NCI-H187 treated with DMSO at 0.1 percent for 48 hours (cell line): ENCODE measurements around the gene ST3GAL6.

ENCODE experiments used
- DNase-seq: peaks from one replicate; lab custom pipeline; 2025; lab: John Stamatoyannopoulos, UW

The ST3GAL6 gene

GRCh38 chr3:98777286-98777685, 14.1 kb downstream of the ST3GAL6 start:
- no peak for DNase-seq

DNA sequence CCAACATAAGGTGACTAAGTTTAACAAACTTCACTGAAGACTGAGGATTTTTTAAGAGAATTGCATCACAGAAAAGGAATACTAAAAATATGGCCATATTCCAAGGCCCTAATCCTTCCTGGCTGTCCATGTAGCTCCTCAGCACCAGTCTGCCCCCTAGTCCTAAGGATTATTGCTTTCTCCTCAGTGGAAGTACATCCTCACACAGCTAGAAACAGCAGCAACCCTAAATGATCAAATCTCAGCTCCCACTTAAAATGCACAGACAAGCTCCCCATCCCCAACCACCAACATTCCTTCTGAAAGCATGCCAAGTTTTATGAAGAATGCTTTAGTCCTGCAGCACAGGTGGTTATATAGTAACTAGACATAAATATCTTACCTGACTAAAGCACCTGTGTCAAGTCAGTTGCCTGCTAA, 14.7 kb downstream of the ST3GAL6 start:
- DNase-seq = no peak

DNA sequence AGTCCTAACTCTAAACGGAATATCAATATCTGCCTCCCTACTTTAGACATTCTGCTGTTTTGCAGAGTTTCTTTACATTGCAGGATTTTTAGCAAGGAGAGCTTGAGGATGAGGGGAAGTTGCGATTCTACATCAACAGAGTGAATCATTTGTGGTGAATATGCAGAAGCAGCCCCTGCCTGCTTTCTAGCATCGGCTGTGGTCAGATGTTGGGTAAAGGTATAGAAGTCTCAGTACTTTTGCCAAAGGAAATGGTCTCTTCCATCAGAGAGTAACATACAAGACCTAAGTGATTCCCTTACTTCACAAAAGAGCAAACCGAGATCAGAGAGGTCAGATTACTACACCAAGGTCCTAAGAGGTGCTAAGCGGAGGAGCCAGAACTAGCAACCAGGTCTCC, 15.2 kb downstream of the ST3GAL6 start:
- DNase-seq = no peak

DNA sequence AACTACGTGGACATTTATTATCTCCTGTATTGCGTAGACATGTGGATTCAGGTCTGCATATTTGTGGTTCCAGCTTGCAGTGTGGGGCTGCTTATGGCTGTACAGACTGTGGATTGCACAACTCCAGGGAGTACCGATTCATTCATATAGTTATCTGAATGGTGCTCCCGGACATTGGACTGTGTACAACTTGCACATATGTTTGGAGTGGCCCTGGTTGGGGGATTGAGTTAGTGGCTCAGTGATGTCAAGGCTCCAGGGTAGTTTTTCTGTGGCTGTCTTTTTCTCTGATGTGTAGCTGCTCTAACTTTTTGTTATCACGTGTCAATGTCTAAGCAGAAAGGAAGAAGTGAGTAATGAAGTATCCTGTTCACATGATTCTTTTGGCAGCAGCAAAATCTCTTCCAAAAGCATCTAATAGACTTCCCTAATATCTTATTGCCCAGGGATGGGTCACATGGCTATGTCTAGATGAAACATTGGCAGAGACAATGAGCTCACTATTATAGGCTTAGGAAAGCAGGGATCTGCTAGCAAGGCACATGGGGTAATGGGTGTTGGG, 15.8 kb downstream of the ST3GAL6 start:
- no peak for DNase-seq

DNA sequence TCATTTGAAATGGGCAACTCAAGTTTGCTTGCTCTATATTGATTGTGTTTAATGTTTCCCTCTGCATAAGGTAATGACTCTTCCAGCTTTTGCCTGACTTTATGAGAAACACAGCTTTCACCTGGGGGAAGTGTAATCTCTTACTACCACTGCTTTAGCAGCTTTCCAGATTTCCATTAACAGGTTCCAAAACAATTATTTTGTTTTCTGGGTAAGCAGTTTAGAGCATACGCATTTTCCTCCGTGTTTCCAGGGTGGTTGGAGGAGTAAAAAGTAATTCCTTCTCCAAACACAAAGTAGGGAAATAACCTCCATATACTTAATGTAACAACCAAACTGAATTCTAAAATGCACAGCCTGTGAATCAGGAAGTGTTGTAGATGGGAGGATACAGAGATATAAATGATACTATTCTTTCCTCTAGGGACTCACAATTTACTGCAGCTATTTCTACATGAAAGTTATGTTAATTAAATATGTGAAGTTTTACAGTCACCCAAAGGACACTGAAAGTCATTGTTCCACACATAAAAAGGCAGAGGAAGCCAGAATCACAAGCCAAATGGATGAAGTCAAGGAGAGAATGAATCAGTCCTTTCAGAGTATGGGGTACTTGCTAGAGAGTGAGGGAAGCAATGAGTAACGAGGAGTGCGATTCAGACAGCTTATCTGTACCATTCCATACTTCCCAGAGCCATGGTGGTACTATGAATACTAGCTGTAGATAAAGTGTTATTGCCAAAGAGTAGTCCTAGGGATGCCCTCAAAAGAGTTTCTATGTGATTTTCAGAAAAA, 16.6 kb downstream of the ST3GAL6 start:
- DNase-seq = no peak

DNA sequence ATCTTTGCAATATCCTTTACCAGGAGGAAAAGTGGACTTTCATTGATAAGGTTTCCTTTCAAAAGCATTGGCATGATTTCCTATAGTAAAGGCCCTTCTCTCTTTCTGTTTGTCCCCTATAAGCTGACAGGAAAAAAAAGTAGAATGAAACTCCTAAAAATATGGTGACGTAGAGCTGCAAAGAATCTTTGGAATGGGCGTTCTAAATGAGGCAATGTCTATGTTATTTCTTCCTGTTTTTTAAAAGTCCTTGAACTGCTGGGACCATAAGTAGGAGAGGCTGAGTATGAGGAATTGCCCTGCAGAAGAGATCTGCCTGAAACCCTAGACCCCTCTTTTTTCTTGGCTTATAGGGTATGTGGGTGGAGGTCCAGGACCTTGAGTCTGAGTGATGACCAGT, 17.2 kb downstream of the ST3GAL6 start:
- DNase-seq = no peak

DNA sequence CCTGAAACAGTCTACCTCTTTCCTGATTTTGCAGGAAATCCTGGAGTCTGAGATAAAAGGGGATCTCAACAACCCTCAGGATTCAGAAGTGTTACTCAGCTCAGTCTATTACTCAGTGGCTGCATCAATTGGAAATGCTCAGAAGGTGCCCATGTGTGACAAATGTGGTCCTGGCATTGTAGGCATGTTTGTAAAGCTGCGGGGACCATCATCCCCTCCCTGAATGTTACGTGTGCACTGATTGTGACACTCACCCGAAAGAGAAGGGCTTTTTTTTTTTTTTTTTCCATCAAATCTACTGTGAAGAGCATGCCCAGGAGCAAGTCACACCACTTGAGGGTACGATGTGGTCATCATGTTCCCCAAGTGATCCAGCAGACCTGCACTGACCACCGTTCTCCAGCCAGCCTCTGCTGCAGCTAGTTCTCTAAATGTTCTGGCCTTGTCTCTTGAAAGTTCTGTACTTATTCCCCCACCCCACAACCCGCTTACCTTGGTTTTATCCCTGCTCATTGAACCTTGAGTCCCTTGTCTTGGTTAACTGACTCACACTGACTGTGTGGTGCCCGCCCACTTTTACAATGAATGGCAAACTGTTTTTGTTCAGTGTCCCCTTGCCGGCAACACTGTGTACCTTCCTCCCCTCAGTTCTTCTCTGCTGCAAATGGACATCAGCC, 19.8 kb downstream of the ST3GAL6 start:
- DNase-seq = no peak

DNA sequence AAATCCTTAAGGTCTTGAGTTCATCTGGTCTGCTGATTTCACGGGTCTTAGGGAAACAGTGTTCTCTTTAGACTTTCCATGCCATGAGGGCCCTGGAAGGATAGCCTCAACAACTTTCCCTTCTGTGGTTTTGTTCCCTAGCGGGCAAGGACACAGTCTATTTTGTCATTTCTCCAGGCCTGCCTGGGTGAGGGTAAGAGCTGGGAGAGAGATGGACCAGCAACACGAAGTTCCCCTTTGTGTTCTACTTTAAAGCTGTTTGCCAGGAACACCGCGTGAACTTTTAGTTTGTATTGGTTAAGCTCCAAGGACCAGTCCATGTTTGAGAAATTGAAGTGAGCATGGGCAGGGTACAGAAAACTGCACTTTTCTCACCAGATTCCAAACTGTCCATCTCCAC, 20.9 kb downstream of the ST3GAL6 start:
- DNase-seq = no peak

DNA sequence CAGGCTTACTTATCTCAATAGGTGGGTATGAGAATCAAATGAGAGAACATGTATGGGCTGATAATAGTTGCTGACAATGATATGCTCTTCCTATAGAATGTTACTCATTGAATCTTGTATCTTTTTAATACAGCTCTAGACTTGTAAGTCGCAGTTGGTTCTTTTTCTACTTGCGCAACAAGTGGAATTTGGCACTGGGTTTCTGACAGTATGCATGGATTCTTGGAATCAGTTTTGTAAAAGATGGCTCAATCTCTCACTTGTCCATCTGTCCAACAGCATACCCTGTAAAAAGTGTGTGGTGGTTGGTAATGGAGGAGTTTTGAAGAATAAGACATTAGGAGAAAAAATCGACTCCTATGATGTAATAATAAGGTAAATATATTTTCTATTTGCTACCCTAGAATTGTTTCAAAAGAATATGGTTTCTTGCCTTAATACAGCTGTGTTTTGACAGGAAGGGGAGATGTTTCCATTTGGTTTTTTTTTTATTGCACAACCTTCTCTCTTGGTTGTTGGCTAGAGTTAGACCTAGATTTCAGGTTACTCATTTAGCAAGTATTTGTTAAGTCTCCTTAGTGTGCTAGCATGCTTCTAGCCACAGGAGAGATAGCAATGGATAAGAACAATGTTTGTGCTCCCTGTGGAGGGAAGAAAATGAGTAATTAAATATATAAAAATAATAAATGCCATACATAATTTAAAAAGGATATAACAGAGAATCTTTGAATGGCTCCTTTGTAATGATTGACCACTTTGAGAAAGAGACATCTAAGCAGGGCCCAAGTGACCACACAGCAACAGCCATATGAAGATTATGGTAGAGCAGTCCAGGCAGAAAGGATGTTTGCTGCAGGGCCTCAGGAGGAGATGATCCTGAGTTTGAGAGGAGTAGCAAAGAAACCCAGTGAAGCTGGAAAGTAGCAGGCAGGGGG, 21.8 kb downstream of the ST3GAL6 start:
- no peak for DNase-seq

DNA sequence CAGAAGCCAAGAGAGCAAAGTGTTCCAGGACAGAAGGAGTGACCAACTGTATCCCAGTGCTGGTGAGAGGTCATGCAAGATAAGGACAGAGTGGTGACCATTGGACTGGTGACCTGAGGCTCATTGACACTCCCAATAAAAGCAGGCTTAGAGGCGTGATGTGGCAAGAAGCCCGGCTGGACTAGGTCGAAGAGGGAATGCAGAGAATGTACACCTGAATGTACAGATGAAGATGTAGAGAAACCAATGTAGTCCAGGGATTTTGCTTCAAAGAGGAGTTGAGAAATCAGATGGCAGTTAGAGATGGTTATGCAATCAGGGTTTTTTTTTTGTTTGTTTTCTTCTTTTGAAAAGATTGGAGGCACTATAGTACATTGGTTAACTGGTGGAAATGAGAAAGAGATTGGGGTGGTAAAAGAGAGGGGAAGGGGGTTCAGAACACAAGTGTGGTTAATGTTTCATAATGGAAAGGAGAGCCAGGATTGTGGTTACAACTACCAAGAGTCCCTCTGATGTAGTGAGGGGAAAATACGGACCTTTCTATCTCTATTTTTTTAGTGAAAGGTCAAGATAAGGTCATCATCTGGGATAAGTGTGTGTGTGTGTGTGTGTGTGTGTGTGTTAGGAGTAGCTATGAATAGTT, 23.3 kb downstream of the ST3GAL6 start:
- no peak for DNase-seq

GRCh38 chr3:98787181-98787580, 24.0 kb downstream of the ST3GAL6 start:
- no peak for DNase-seq

GRCh38 chr3:98788651-98789050, 25.5 kb downstream of the ST3GAL6 start:
- DNase-seq = no peak

DNA sequence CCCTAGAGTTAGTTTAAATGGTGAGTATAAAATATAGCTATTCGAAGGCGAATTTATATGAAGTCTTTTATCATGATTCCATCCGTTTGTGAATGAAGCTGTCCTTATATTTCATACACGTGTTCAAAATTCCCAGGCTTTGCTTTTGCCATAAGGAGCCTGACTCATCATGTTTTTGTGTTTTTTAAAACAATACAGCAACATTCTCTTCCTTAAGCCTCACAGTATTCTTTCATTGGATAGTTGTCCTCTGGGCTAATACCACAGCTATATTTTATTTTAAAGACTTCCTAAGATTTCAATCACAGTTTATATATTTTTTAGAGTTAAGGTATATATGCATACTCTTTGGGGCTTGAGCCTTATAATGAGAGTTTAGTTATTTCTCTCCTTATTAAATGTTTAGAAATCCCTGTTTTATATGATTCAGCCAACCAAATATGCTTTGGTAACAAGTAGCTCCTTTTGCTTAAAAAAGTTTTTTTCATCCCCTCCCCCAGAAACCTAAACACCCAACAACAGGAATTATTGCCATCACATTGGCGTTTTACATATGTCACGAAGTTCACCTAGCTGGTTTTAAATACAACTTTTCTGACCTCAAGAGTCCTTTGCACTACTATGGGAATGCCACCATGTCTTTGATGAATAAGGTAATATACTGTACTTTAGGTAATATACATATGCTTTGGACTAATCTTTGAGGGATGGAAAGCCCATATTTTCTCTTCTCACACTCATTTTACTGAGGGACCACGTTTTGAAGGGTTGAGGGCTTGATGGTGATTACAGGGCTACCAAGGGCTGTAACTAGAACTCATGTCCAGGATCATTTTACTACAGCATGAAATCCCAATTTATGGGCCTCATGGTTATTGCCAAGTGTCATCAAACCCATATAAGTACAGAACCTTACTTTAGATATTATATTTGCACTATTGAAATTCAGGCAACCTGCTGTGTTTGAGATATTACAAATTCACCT, 28.5 kb downstream of the ST3GAL6 start:
- DNase-seq = no peak

- no peak for DNase-seq
Measured at GRCh38 chr3:98793971-98794370, 30.8 kb downstream of the ST3GAL6 start.

- DNase-seq = no peak
Measured at GRCh38 chr3:98796334-98796733, 33.2 kb downstream of the ST3GAL6 start.

DNA sequence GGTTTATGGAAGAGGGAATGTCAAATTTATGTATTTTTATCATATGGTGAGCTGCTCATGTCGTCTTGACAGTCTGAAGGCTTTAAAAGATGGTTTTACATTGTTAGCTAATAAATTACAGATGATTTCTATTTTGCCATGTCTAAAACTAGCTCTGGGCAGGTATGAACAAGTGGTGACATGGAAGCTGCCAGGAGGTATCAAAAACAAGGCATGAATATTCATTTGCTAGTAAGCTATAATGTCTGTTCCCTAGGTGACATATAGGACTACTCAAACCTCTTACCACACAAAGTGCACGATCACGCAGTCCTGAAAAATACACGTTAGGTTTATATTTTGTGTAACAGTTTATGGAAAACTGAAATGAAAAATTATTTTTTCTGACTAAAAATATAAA, 34.8 kb downstream of the ST3GAL6 start:
- DNase-seq = no peak

DNA sequence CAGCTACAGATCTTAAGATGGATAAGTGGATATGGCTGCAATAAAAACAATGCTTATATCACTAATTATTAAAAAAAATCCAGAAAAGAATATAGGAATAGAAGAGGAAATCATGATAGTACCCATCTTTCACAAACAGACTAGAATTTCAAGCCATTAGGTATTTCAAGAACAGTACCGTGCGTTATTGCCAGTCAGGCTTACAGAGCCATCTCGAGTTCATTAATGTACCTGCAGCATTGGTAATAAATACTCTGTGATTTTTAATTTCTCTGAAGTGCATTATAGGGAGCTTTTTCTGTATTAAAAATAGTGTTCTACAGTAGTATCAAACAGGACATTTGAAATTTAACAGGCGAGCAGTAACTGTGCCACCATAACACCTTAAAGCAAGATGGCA, 35.7 kb downstream of the ST3GAL6 start:
- DNase-seq = no peak

GRCh38 chr3:98799479-98799878, 36.3 kb downstream of the ST3GAL6 start:
- DNase-seq = no peak

- no peak for DNase-seq
Measured at GRCh38 chr3:98800401-98800800, 37.3 kb downstream of the ST3GAL6 start.

- no peak for DNase-seq
Measured at GRCh38 chr3:98801043-98801747, 38.1 kb downstream of the ST3GAL6 start.
